ENCODE measurements around the gene PARP4.

DNA sequence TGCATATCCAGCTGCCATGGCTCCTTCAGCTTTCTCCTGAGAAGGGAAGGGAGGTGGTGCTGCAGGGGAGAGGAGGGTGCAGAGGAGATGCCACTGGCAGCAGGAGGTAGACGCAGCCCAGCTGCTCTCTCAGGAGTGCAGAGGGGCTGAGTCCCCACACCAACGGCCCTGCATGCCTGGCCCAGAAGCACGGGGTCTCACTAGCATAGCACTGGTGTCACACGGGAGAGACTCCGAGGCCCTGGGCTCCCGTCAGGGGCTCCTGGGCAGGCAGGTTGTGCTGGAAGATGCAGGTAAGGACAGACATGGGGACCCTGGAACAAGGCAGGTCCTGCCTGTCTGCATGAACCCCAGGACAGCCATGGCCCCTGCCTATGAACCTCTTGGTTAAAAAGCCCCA is 123.1 kb downstream of the PARP4 start:
- no peak for TF ChIP-seq CTCF (IDR thresholded peaks at IDR 0.05; ENCODE audit: insufficient read depth, low read length)
- TF ChIP-seq, protein P1, sequence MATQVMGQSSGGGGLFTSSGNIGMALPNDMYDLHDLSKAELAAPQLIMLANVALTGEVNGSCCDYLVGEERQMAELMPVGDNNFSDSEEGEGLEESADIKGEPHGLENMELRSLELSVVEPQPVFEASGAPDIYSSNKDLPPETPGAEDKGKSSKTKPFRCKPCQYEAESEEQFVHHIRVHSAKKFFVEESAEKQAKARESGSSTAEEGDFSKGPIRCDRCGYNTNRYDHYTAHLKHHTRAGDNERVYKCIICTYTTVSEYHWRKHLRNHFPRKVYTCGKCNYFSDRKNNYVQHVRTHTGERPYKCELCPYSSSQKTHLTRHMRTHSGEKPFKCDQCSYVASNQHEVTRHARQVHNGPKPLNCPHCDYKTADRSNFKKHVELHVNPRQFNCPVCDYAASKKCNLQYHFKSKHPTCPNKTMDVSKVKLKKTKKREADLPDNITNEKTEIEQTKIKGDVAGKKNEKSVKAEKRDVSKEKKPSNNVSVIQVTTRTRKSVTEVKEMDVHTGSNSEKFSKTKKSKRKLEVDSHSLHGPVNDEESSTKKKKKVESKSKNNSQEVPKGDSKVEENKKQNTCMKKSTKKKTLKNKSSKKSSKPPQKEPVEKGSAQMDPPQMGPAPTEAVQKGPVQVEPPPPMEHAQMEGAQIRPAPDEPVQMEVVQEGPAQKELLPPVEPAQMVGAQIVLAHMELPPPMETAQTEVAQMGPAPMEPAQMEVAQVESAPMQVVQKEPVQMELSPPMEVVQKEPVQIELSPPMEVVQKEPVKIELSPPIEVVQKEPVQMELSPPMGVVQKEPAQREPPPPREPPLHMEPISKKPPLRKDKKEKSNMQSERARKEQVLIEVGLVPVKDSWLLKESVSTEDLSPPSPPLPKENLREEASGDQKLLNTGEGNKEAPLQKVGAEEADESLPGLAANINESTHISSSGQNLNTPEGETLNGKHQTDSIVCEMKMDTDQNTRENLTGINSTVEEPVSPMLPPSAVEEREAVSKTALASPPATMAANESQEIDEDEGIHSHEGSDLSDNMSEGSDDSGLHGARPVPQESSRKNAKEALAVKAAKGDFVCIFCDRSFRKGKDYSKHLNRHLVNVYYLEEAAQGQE (IDR thresholded peaks at IDR 0.05; ENCODE audit: insufficient replicate concordance, low read depth): no peak

Data from HL-60 (cell line).